ENCODE results near the gene ALPL.
"Not testable (repeated sequence)": the region's sequence is repeated elsewhere in the genome, so short reads cannot be mapped to it uniquely, and the experiment has no call there.

ALPL gene

GRCh38 chr1:21509351-21510112, at the start of gene ALPL:
Gene ALPL (plus strand): TSS chr1:21509423. CDS start chr1:21554082, 44,659 bp downstream.
- DNase-seq = no peak

- not testable (repeated sequence) for DNase-seq
Observed at GRCh38 chr1:21465127-21465526, 44.1 kb upstream of the ALPL start.

GRCh38 chr1:21467946-21468345, 41.3 kb upstream of the ALPL start:
- not testable (repeated sequence) for DNase-seq

GRCh38 chr1:21468599-21468998, 40.6 kb upstream of the ALPL start:
- DNase-seq = no peak

- DNase-seq = no peak
Observed at GRCh38 chr1:21469581-21469980, 39.6 kb upstream of the ALPL start.

- DNase-seq = no peak
Observed at GRCh38 chr1:21472861-21473260, 36.4 kb upstream of the ALPL start.

- no peak for DNase-seq
Observed at GRCh38 chr1:21478356-21478755, 30.9 kb upstream of the ALPL start.

GRCh38 chr1:21483881-21484280, 25.3 kb upstream of the ALPL start:
- DNase-seq = not testable (repeated sequence)

GRCh38 chr1:21489146-21489545, 20.1 kb upstream of the ALPL start:
- no peak for DNase-seq

- no peak for DNase-seq
Observed at GRCh38 chr1:21490774-21491487, 18.3 kb upstream of the ALPL start.

GRCh38 chr1:21491488-21492355, 17.5 kb upstream of the ALPL start:
- no peak for DNase-seq

GRCh38 chr1:21492356-21492625, 16.9 kb upstream of the ALPL start:
- DNase-seq = no peak

GRCh38 chr1:21494196-21494595, 15.0 kb upstream of the ALPL start:
- no peak for DNase-seq

- DNase-seq = no peak
Observed at GRCh38 chr1:21495225-21495820, 13.9 kb upstream of the ALPL start.

GRCh38 chr1:21496063-21496462, 13.2 kb upstream of the ALPL start:
- DNase-seq = no peak

GRCh38 chr1:21496886-21497285, 12.3 kb upstream of the ALPL start:
- no peak for DNase-seq

GRCh38 chr1:21497466-21498061, 11.7 kb upstream of the ALPL start:
- no peak for DNase-seq

GRCh38 chr1:21499283-21499950, 9.8 kb upstream of the ALPL start:
- no peak for DNase-seq

GRCh38 chr1:21503706-21504377, 5.4 kb upstream of the ALPL start:
- no peak for DNase-seq

GRCh38 chr1:21506804-21507203, 2.4 kb upstream of the ALPL start:
- no peak for DNase-seq

- DNase-seq = no peak
Observed at GRCh38 chr1:21507511-21508270, 1.5 kb upstream of the ALPL start.
